K562 (cell line): ENCODE data around the gene KLHL8. TPM values are rescaled to one million over a fixed set of nuclear protein-coding genes. Genes with fewer than 3 reads are reported as not detected.

Source experiments
- ATAC-seq: fragments of 200-7000 bp; cut with Tn5 transposase; 3 replicates; pipeline ENCODE4 v1.9.1; 2020; ENCODE audit warnings: moderate library complexity
- BruUV-seq: library from RNA; stranded (reverse); fragments of 400-500 nt; replicated peaks from 2 replicates; lab custom pipeline; 2021; lab: Mats Ljungman, UMichigan
- CTCF ChIA-PET: fragments of 300-600 bp; formaldehyde crosslinking; extraction: SDS; loops from one replicate; lab custom pipeline; 2021; ENCODE audit warnings: low intra/inter-chr PET ratio; lab: Yijun Ruan, JAX
- POLR2A ChIA-PET: fragments of 300-600, 350-650 bp; sonication (Branson Sonifier 250); formaldehyde crosslinking; extraction: SDS; loops from one replicate; lab custom pipeline; 2021; ENCODE audit warnings: antibody characterized with exemption, inconsistent platforms; lab: Yijun Ruan, JAX
- DNase-seq, 4 experiments: peaks; one replicate each; pipeline versions ENCODE4 v3.0.0 to v3.0.0-alpha.2; 2011 to 2018; ENCODE audit warnings: low spot score in 3 of 4, mixed read lengths in 3 of 4; ENCODE audit errors: extremely low read depth in 1 of 4
- FAIRE-seq: peaks from 2 replicates; lab custom pipeline; 2011; peaks lifted over from hg19 to GRCh38; lab: Jason Lieb, UNC
- H2AFZ ChIP-seq: 2 replicates; pipeline ENCODE4 v1.6.0; 2011; ENCODE audit warnings: low read depth, low read length, control low read depth, inconsistent platforms
- H3K27ac ChIP-seq: fragments of 200-600 bp; 3 replicates; pipeline ENCODE4 v1.8.0; 2011; ENCODE audit warnings: low read depth, mild to moderate bottlenecking, control low read depth, inconsistent platforms, low read length, moderate library complexity, mixed read lengths; ENCODE audit errors: extremely low read depth
- H3K27me3 ChIP-seq, 2 experiments: fragments of 300-600 bp in 1 of 2; 2 replicates in 1 of 2; 3 replicates in 1 of 2; pipeline versions ENCODE4 v1.6.0 to v1.8.0; 2011; ENCODE audit warnings: inconsistent platforms in 2 of 2, low read length in 2 of 2, mild to moderate bottlenecking in 1 of 2, mixed read lengths in 1 of 2, moderate library complexity in 1 of 2; ENCODE audit not compliant: control insufficient read depth in 2 of 2, insufficient read depth in 2 of 2
- H3K36me3 ChIP-seq: fragments of 300-600 bp; 3 replicates; pipeline ENCODE4 v1.8.0; 2011; ENCODE audit warnings: mild to moderate bottlenecking, low read length, inconsistent platforms; ENCODE audit not compliant: control insufficient read depth, insufficient read depth
- H3K4me1 ChIP-seq, 2 experiments: fragments of 200-600 bp in 1 of 2; replicated peaks in 1 of 2; 2 replicates in 1 of 2; 3 replicates in 1 of 2; pipeline versions ENCODE4 v1.5.1 to v1.8.0; 2011; ENCODE audit warnings: inconsistent platforms in 2 of 2, low read length in 2 of 2, mild to moderate bottlenecking in 1 of 2, mixed read lengths in 1 of 2, moderate library complexity in 1 of 2; ENCODE audit not compliant: control insufficient read depth in 2 of 2, insufficient read depth in 2 of 2
- H3K4me2 ChIP-seq: 2 replicates; pipeline ENCODE4 v1.6.1; 2011; ENCODE audit warnings: low read length, control low read depth, inconsistent platforms, mixed read lengths; ENCODE audit not compliant: insufficient read depth
- H3K4me3 ChIP-seq: fragments of 200-600 bp; sonication (generic), shearing (Covaris generic); 2 replicates; pipeline ENCODE4 v1.5.1; 2016; ENCODE audit warnings: control low read depth, inconsistent platforms
- H3K79me2 ChIP-seq: fragments of 200-600 bp; 3 replicates; pipeline ENCODE4 v1.8.0; 2011; ENCODE audit warnings: low read length, inconsistent platforms; ENCODE audit not compliant: control insufficient read depth, insufficient read depth
- H3K9ac ChIP-seq, 2 experiments: 2 replicates each; pipeline versions ENCODE4 v1.6.0 to v1.6.1; 2011; ENCODE audit warnings: low read depth in 2 of 2, low read length in 2 of 2, control low read depth in 1 of 2, inconsistent platforms in 1 of 2, mild to moderate bottlenecking in 1 of 2, mixed read lengths in 1 of 2; ENCODE audit not compliant: insufficient read depth in 1 of 2
- H3K9me1 ChIP-seq: one replicate; pipeline ENCODE4 v1.6.0; 2011; ENCODE audit warnings: inconsistent platforms, mild to moderate bottlenecking, low read length, moderate library complexity; ENCODE audit not compliant: control insufficient read depth, insufficient read depth
- H3K9me3 ChIP-seq: replicated peaks from 2 replicates; pipeline ENCODE4 v1.5.1; 2011; ENCODE audit warnings: low read depth, low read length, inconsistent platforms; ENCODE audit not compliant: control insufficient read depth, insufficient read depth
- H4K20me1 ChIP-seq: replicated peaks from 2 replicates; pipeline ENCODE4 v1.6.1; 2011; ENCODE audit warnings: low read length, inconsistent platforms, mixed read lengths; ENCODE audit not compliant: control insufficient read depth, insufficient read depth
- BHLHE40 ChIP-seq: IDR thresholded peaks from 2 replicates; pipeline ENCODE4 v1.6.1; 2011; ENCODE audit warnings: low read length, improper control_type of control experiment
- CREB5 ChIP-seq: fragments of 250-450 bp; sonication (Bioruptor Pico); IDR thresholded peaks from 2 replicates; pipeline ENCODE4 v1.5.0; 2020; ENCODE audit warnings: mild to moderate bottlenecking
- GTF2A2 ChIP-seq: IDR thresholded peaks from 2 replicates; pipeline ENCODE4 v1.6.1; 2016; ENCODE audit warnings: mild to moderate bottlenecking, missing genetic modification characterization, missing compliant biosample characterization
- LARP7 ChIP-seq: fragments of 450-650 bp; IDR thresholded peaks from 2 replicates; pipeline ENCODE4 v1.6.1; 2016
- MAFF ChIP-seq: IDR thresholded peaks from 2 replicates; pipeline ENCODE4 v1.6.1; 2012; ENCODE audit warnings: low read length, improper control_type of control experiment
- PCBP2 ChIP-seq: fragments of 200-400 bp; formaldehyde crosslinking; IDR thresholded peaks from 2 replicates; pipeline ENCODE4 v1.6.1; 2018; ENCODE audit warnings: low read length, low read depth, mild to moderate bottlenecking, moderate library complexity; ENCODE audit not compliant: poor library complexity, severe bottlenecking
- PHB ChIP-seq: fragments of 250-450 bp; sonication (Bioruptor Pico); IDR thresholded peaks from 2 replicates; pipeline ENCODE4 v1.5.0; 2021
- POLR2G ChIP-seq: fragments of 200-400 bp; formaldehyde crosslinking; IDR thresholded peaks from 2 replicates; pipeline ENCODE4 v1.6.1; 2017; ENCODE audit warnings: low read depth, mild to moderate bottlenecking, antibody characterized with exemption, low read length, moderate library complexity
- RFX7 ChIP-seq: fragments of 250-450 bp; sonication (Bioruptor Pico); IDR thresholded peaks from 2 replicates; pipeline ENCODE4 v1.5.1; 2021; ENCODE audit warnings: mild to moderate bottlenecking
- SMAD4 ChIP-seq: fragments of 250-450 bp; sonication (Bioruptor Pico); conservative IDR thresholded peaks from 2 replicates; pipeline ENCODE4 v1.8.0; 2021; ENCODE audit warnings: inconsistent platforms, mild to moderate bottlenecking, moderate library complexity
- TEAD4 ChIP-seq, 2 experiments: sonication (generic) in 1 of 2; formaldehyde crosslinking in 1 of 2; IDR thresholded peaks; 2 replicates each; pipeline versions ENCODE4 v1.6.1 to v1.8.0; 2012 to 2022; ENCODE audit warnings: borderline replicate concordance in 1 of 2, inconsistent platforms in 1 of 2, low read length in 1 of 2, mild to moderate bottlenecking in 1 of 2, missing genetic modification reagents in 1 of 2
- ZBTB8A ChIP-seq: fragments of 450-650 bp; IDR thresholded peaks from 2 replicates; pipeline ENCODE4 v1.6.1; 2018; ENCODE audit warnings: mild to moderate bottlenecking, moderate library complexity; ENCODE audit not compliant: partially characterized antibody
- ZFP30 ChIP-seq: fragments of 250-450 bp; sonication (Bioruptor Pico); IDR thresholded peaks from 2 replicates; pipeline ENCODE4 v1.8.0; 2022; ENCODE audit warnings: moderate library complexity, mild to moderate bottlenecking, inconsistent platforms, borderline replicate concordance
- ZNF143 ChIP-seq: sonication (generic); formaldehyde crosslinking; IDR thresholded peaks from 2 replicates; pipeline ENCODE4 v1.9.0; 2022; ENCODE audit warnings: mild to moderate bottlenecking, missing genetic modification reagents
- ZNF277 ChIP-seq: fragments of 250-450 bp; sonication (Bioruptor Pico); IDR thresholded peaks from 2 replicates; pipeline ENCODE4 v1.8.0; 2022; ENCODE audit warnings: inconsistent platforms, mild to moderate bottlenecking, moderate library complexity, borderline replicate concordance
- ZNF586 ChIP-seq: fragments of 450-650 bp; formaldehyde crosslinking; conservative IDR thresholded peaks from 2 replicates; pipeline ENCODE4 v1.4.0; 2020; ENCODE audit warnings: mild to moderate bottlenecking, moderate library complexity
- ZNF717 ChIP-seq: fragments of 250-450 bp; sonication (Bioruptor Pico); IDR thresholded peaks from 2 replicates; pipeline ENCODE4 v1.5.0; 2021
- WGBS: fragments of 100-300 bp; shearing (Covaris generic); methylation state at CpG from one replicate; pipeline ENCODE4 v1.1.6; 2016; ENCODE audit warnings: low coverage, mixed read lengths; ENCODE audit not compliant: insufficient coverage; ENCODE audit errors: missing lambda C conversion rate; 5-methylcytosine and 5-hydroxymethylcytosine counted together
- in situ Hi-C: fragments of 300-500 bp; cut with MboI; formaldehyde crosslinking; loops from 4 replicates; pipeline ENCODE4 v1.15.0; 2018; ENCODE audit warnings: inconsistent platforms, mixed read lengths
- intact Hi-C: fragments of 100-400 bp; cut with micrococcal nuclease; formaldehyde crosslinking; loops from 2 replicates; pipeline ENCODE4 v1.14.2; 2022
- polyA plus RNA-seq, 8 experiments: library from polyadenylated mRNA; depleted of rRNA in 4 of 8; stranded (reverse) in 5 of 8; unstranded in 3 of 8; fragments of >200 nt; fragmentation: Nextera tagmentation in 2 of 8; fragmentation: Illumina TruSeq in 1 of 8; extraction: Ambion mirVana in 2 of 8; extraction: Trizol in 1 of 8; gene quantifications; 2 replicates each; pipeline versions ENCODE4 v1.2.1 to v1.2.3, GENCODE V29; 2011 to 2014; ENCODE audit warnings: inconsistent platforms in 1 of 8, missing spikeins in 1 of 8
- total RNA-seq, 7 experiments: library from RNA; depleted of rRNA in 6 of 7; stranded (reverse); fragments of >200 nt in 6 of 7; fragmentation: Illumina TruSeq in 2 of 7; extraction: Trizol in 2 of 7; gene quantifications; 2 replicates each; pipeline versions ENCODE4 v1.2.1 to v1.2.3, GENCODE V29; 2011 to 2021; ENCODE audit warnings: low replicate concordance in 1 of 7

KLHL8 gene
- total and polyA plus RNA-seq, 9 of the 15 experiments (the other 6 are each of a cell fraction or from before 2014, with no cell fraction given) = 8.7 to 25.3 (median 15.7) TPM

- no peak for TF ChIP-seq TEAD4 (IDR thresholded peaks at IDR 0.05; ENCODE audit: low read length)
- no peak for TF ChIP-seq TEAD4 (CRISPR knock-in tag; IDR thresholded peaks at IDR 0.05; ENCODE audit: borderline replicate concordance)
- no peak for TF ChIP-seq RFX7
- no peak for TF ChIP-seq CREB5 (CRISPR knock-in tag)
- TF ChIP-seq ZNF717 (CRISPR knock-in tag) = no peak
- TF ChIP-seq ZFP30 = no peak
- no peak for TF ChIP-seq LARP7
- TF ChIP-seq MAFF = no peak
- no peak for TF ChIP-seq POLR2G
- TF ChIP-seq SMAD4 (CRISPR knock-in tag) = no peak
- no peak for TF ChIP-seq ZNF586
Observed at GRCh38 chr4:87134122-87134521, 86.3 kb downstream of the KLHL8 start (continued).

- intact Hi-C loops = no loop called here
- Histone ChIP-seq H3K4me3 (no peak overlapping the region), H3K9ac (no peak overlapping the region), H3K9me1 (no peaks in the 10 kb centered on the region), H3K27ac (no peak overlapping the region), H3K4me2 (no peak overlapping the region), H3K36me3 (peaks cover 93% of the 10 kb centered on the region), H2AFZ (no peak overlapping the region), H3K9me3 (no peaks in the 10 kb centered on the region), H3K4me1 (peaks cover 0 to 3% of the 10 kb centered on the region in 2 experiments; a peak in 1 of 5 replicates), H3K79me2 (no peaks in the 10 kb centered on the region), H3K27me3 (no peaks in the 10 kb centered on the region), H4K20me1 (no peaks in the 10 kb centered on the region; the same call in 1 of the 2 replicates)
- in situ Hi-C loops = no loop called here
- ATAC-seq (no peak), FAIRE-seq (no peak), DNase-seq (no peak)
- BruUV-seq = no TSS peak
- CTCF ChIA-PET = no interaction called here
- POLR2A ChIA-PET = interaction anchor here (1.1 kb wide), 1 partner anchor 8 kb away, joined by 5 read pairs; no protein-coding TSS in a partner anchor
- TF ChIP-seq PHB (CRISPR knock-in tag) (no peak), ZNF143 (CRISPR knock-in tag) (no peak), ZBTB8A (no peak), GTF2A2 (tag) (no peak), BHLHE40 (no peak), ZNF277 (CRISPR knock-in tag) (no peak), PCBP2 (no peak)
- WGBS = 80% methylated on average over 2 of the region's 2 CpGs
Observed at GRCh38 chr4:87133183-87133582, 87.2 kb downstream of the KLHL8 start.
